ENCODE measurements around the gene AP2M1. TPM values are rescaled to one million over a fixed set of nuclear protein-coding genes. Genes with fewer than 3 reads are reported as not detected.

Gene AP2M1
- total and polyA plus RNA-seq, 2 of the 8 experiments (the other 6 are each of a cell fraction or from before 2014, with no cell fraction given) = 403 to 454 TPM

DNA sequence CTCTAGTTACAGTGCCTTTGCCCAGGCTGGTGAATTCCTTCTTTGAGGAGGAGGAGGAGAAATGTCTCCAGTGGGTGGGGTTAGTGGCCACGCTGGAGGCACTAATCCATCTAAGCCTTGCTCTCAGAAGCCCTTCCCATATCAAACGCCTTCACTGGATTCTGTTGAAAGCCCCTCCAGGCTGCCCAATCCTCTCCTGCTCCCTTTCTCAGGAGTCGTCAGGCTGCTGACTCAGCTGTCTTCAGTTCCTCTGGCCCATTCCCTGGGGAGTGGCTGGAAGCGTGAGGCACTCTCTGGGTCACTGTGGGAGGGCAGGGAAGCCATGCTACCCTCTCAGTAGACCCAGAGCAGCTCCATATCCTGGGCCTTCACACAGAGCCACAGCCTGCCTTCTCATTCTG, 2.7 kb downstream of the AP2M1 start:
- ChIA-PET POLR2A (ENCODE audit: partially characterized antibody) (interaction anchor here (0.9 to 2.1 kb wide), 11 partner anchors 8 to 183 kb away, joined by 3 to 17 read pairs (median 3); partner anchors contain the start of genes ABCF3 and DVL3), CTCF (ENCODE audit: partially characterized antibody) (interaction anchor here (0.8 to 4.7 kb wide), 8 partner anchors 10 to 110 kb away, joined by 3 to 22 read pairs (median 6); partner anchors contain the start of gene ABCF3)
- H3K23me2 ChIP-seq (ENCODE audit: low read depth, low read length) = peaks cover 8% of the 10 kb centered on the region
- 0 out of 2 replicates have a peak overlapping the region, but pooled peaks have one; percentile 82 for H4K8ac ChIP-seq (ENCODE audit: extremely low read depth, insufficient read depth, low read length)
- H3K18ac ChIP-seq (ENCODE audit: extremely low read depth, low read length) = peak overlapping the region; percentile 81
- no peak overlapping the region for H2AFZ ChIP-seq (ENCODE audit: low read length)
- H2BK20ac ChIP-seq (ENCODE audit: low read length) = no peak overlapping the region
- H3K9ac ChIP-seq (replicated peaks in 1 of 4; ENCODE audit: extremely low read depth in 1 of 4, low read depth in 3 of 4, low read length in 3 of 4) = peak overlapping the region in 3 of 4 experiments; percentile 6 to 53 (median 9); a peak in 6 of 7 replicates
- H3K14ac ChIP-seq (ENCODE audit: insufficient read length) = no peak overlapping the region
- peak overlapping the region; percentile 38 for H4K91ac ChIP-seq (replicated peaks; ENCODE audit: insufficient read length, low read length)
- peak overlapping the region; percentile 93 for H2BK5ac ChIP-seq (ENCODE audit: low read depth, low read length)
- H3K9me3 ChIP-seq (ENCODE audit: insufficient read depth in 2 of 2, low read depth in 1 of 2, low read length in 1 of 2) = no peaks in the 10 kb centered on the region
- H3K79me2 ChIP-seq (ENCODE audit: control insufficient read depth in 1 of 2, insufficient read depth in 2 of 2, low read length in 2 of 2) = peaks cover 0 to 37% of the 10 kb centered on the region in 2 experiments; a peak in 2 of 4 replicates
- WGBS, 2 experiments (ENCODE audit: extremely low coverage in 1 of 2, insufficient coverage in 1 of 2, insufficient read length in 1 of 2, insufficient replicate concordance in 2 of 2, low coverage in 1 of 2, low lambda C conversion rate in 2 of 2, missing lambda C conversion rate in 1 of 2) = 75% methylated on average over 4 of the region's 4 CpGs; no CpG with 5 or more reads in 1 of the 2 experiments
- peaks cover 13% of the 10 kb centered on the region for H3K79me1 ChIP-seq (ENCODE audit: low read depth, low read length)
- H3K23ac ChIP-seq (ENCODE audit: insufficient read length) = no peak overlapping the region
- 0 out of 2 replicates have a peak overlapping the region, but pooled peaks have one; percentile 50 for H2BK12ac ChIP-seq (ENCODE audit: low read depth, low read length)
- H4K5ac ChIP-seq (ENCODE audit: insufficient read length, low read depth, low read length) = no peak overlapping the region
- H3K4me2 ChIP-seq (ENCODE audit: insufficient read depth in 1 of 2, low read depth in 2 of 2, low read length in 2 of 2) = peak overlapping the region; percentile 91 to 96
- H3K27me3 ChIP-seq (replicated peaks in 1 of 4; ENCODE audit: control insufficient read depth in 3 of 4, extremely low read depth in 1 of 4, insufficient read depth in 3 of 4, low read length in 3 of 4) = no peaks in the 10 kb centered on the region
- H2BK120ac ChIP-seq (replicated peaks; ENCODE audit: low read depth, low read length) = no peak overlapping the region
- H3K4me3 ChIP-seq (ENCODE audit: extremely low read depth in 1 of 4, insufficient read depth in 2 of 4, low read depth in 3 of 4, low read length in 4 of 4) = peak overlapping the region in 3 of 4 experiments; percentile 68 to 92 (median 89); a peak in 5 of 8 replicates
- DNase-seq (ENCODE audit: low read depth in 1 of 2, low spot score in 2 of 2) (no peak), FAIRE-seq (no peak)
- TF ChIP-seq CHD2 (IDR thresholded peaks at IDR 0.05; ENCODE audit: low read length) (no peak), EP300 (IDR thresholded peaks at IDR 0.05; ENCODE audit: borderline replicate concordance in 1 of 2, low read depth in 2 of 2, low read length in 2 of 2) (no peak), SAP30 (IDR thresholded peaks at IDR 0.05; ENCODE audit: insufficient read depth, insufficient replicate concordance, low read length) (no peak), MAFK (IDR thresholded peaks at IDR 0.05; ENCODE audit: low read depth, low read length) (peak; percentile 54; the same call in 1 of the 2 replicates), RBBP5 (IDR thresholded peaks at IDR 0.05; ENCODE audit: borderline replicate concordance, low read depth, low read length) (no peak)
- H3K27ac ChIP-seq (ENCODE audit: low read depth, low read length) = peak overlapping the region; percentile 87
- peak overlapping the region; percentile 22; the same call in 1 of the 2 replicates for H2BK15ac ChIP-seq (ENCODE audit: low read length)
- peaks cover 42 to 54% (median 49%) of the 10 kb centered on the region in 4 experiments for H3K36me3 ChIP-seq (ENCODE audit: control insufficient read depth in 2 of 4, insufficient read depth in 4 of 4, low read length in 3 of 4)
- H3K4me1 ChIP-seq (replicated peaks in 1 of 4; ENCODE audit: control insufficient read depth in 3 of 4, insufficient read depth in 4 of 4, low read length in 3 of 4) = peaks cover 0 to 23% (median 15%) of the 10 kb centered on the region in 4 experiments; a peak in 6 of 7 replicates
- peak overlapping the region; percentile 22 for H3K4ac ChIP-seq (replicated peaks; ENCODE audit: insufficient read length, low read depth, low read length)
- H2AK5ac ChIP-seq (ENCODE audit: low read depth, low read length) = peak overlapping the region; percentile 70
- no peak overlapping the region for H3K56ac ChIP-seq (replicated peaks; ENCODE audit: insufficient read length, low read depth, low read length)
- peaks cover 0 to 19% of the 10 kb centered on the region in 2 experiments for H4K20me1 ChIP-seq (replicated peaks in 1 of 2; ENCODE audit: control insufficient read depth in 1 of 2, insufficient read depth in 2 of 2, low read length in 2 of 2)
